Duodenal mucosa (tissue), 2 donors: ENCODE measurements around the gene LHX4.

ENCODE experiments used
- H3K27ac ChIP-seq: one replicate; pipeline ENCODE4 v1.7.0; 2013; ENCODE audit warnings: low read depth, low read length
- H3K27me3 ChIP-seq, 2 donors: one replicate each; pipeline ENCODE4 v1.7.0; 2013; ENCODE audit warnings: low read length in 2 of 2, control low read depth in 1 of 2; ENCODE audit not compliant: insufficient read depth in 2 of 2, control insufficient read depth in 1 of 2
- H3K36me3 ChIP-seq, 2 donors: one replicate each; pipeline ENCODE4 v1.7.0; 2013; ENCODE audit warnings: low read length in 2 of 2, control low read depth in 1 of 2; ENCODE audit not compliant: insufficient read depth in 2 of 2, control insufficient read depth in 1 of 2
- H3K4me1 ChIP-seq, 2 donors: one replicate each; pipeline ENCODE4 v1.7.0; 2013; ENCODE audit warnings: low read length in 2 of 2, control low read depth in 1 of 2; ENCODE audit not compliant: insufficient read depth in 2 of 2, control insufficient read depth in 1 of 2
- H3K4me3 ChIP-seq, 2 donors: one replicate each; pipeline ENCODE4 v1.7.0; 2013; ENCODE audit warnings: low read length in 2 of 2, low read depth in 1 of 2
- H3K9ac ChIP-seq, 2 donors: one replicate each; pipeline ENCODE4 v1.7.0; 2013; ENCODE audit warnings: low read length in 2 of 2, low read depth in 1 of 2
- H3K9me3 ChIP-seq, 2 donors: one replicate each; pipeline ENCODE4 v1.7.0; 2013; ENCODE audit warnings: low read length in 2 of 2, control low read depth in 1 of 2; ENCODE audit not compliant: control insufficient read depth in 1 of 2

Gene LHX4

GRCh38 chr1:180257028-180257386, 26.9 kb downstream of the LHX4 start:
- H3K9me3 ChIP-seq, result no peaks in the 10 kb centered on the region
- no peaks in the 10 kb centered on the region for H3K4me1 ChIP-seq
- H3K27ac ChIP-seq, result no peak overlapping the region
- peaks cover 7 to 39% of the 10 kb centered on the region in 2 donors for H3K27me3 ChIP-seq
- no peak overlapping the region for H3K4me3 ChIP-seq
- H3K36me3 ChIP-seq, result no peaks in the 10 kb centered on the region
- no peak overlapping the region for H3K9ac ChIP-seq

- H3K27ac ChIP-seq, result no peak overlapping the region
- H3K36me3 ChIP-seq, result no peaks in the 10 kb centered on the region
- no peaks in the 10 kb centered on the region for H3K4me1 ChIP-seq
- H3K9me3 ChIP-seq, result no peaks in the 10 kb centered on the region
- H3K27me3 ChIP-seq, result peaks cover 7 to 39% of the 10 kb centered on the region in 2 donors
- H3K4me3 ChIP-seq, result no peak overlapping the region
- H3K9ac ChIP-seq, result no peak overlapping the region
Observed at GRCh38 chr1:180257486-180257885, 27.4 kb downstream of the LHX4 start.

- Histone ChIP-seq H3K4me3 (no peak overlapping the region), H3K27ac (no peak overlapping the region), H3K4me1 (no peaks in the 10 kb centered on the region), H3K36me3 (no peaks in the 10 kb centered on the region), H3K9me3 (no peaks in the 10 kb centered on the region), H3K27me3 (peaks cover 12 to 40% of the 10 kb centered on the region in 2 donors), H3K9ac (no peak overlapping the region)
Observed at GRCh38 chr1:180258290-180258689, 28.2 kb downstream of the LHX4 start.

- H3K4me3 ChIP-seq, result no peak overlapping the region
- no peaks in the 10 kb centered on the region for H3K4me1 ChIP-seq
- H3K27ac ChIP-seq, result no peak overlapping the region
Observed at GRCh38 chr1:180258935-180259334, 28.9 kb downstream of the LHX4 start.

GRCh38 chr1:180259431-180260338, 29.6 kb downstream of the LHX4 start:
- H3K36me3 ChIP-seq, result no peaks in the 10 kb centered on the region
- no peaks in the 10 kb centered on the region for H3K9me3 ChIP-seq
- H3K27ac ChIP-seq, result no peak overlapping the region
- H3K9ac ChIP-seq, result no peak overlapping the region
- H3K27me3 ChIP-seq, result peaks cover 18 to 40% of the 10 kb centered on the region in 2 donors
- no peak overlapping the region for H3K4me3 ChIP-seq
- no peaks in the 10 kb centered on the region for H3K4me1 ChIP-seq

More at GRCh38 chr1:180258935-180259334, 28.9 kb downstream of the LHX4 start:
- Histone ChIP-seq H3K27me3 (peaks cover 12 to 40% of the 10 kb centered on the region in 2 donors), H3K9ac (no peak overlapping the region), H3K36me3 (no peaks in the 10 kb centered on the region), H3K9me3 (no peaks in the 10 kb centered on the region)

GRCh38 chr1:180260541-180260940, 30.5 kb downstream of the LHX4 start:
- Histone ChIP-seq H3K4me1 (no peaks in the 10 kb centered on the region), H3K27me3 (peaks cover 18 to 40% of the 10 kb centered on the region in 2 donors), H3K4me3 (no peak overlapping the region), H3K36me3 (no peaks in the 10 kb centered on the region), H3K27ac (no peak overlapping the region), H3K9me3 (no peaks in the 10 kb centered on the region), H3K9ac (no peak overlapping the region)

GRCh38 chr1:180261030-180261429, 31.0 kb downstream of the LHX4 start:
- Histone ChIP-seq H3K27me3 (peaks cover 18 to 40% of the 10 kb centered on the region in 2 donors), H3K27ac (no peak overlapping the region), H3K36me3 (no peaks in the 10 kb centered on the region), H3K4me1 (no peaks in the 10 kb centered on the region), H3K9me3 (no peaks in the 10 kb centered on the region), H3K4me3 (no peak overlapping the region), H3K9ac (no peak overlapping the region)

GRCh38 chr1:180261524-180262155, 31.6 kb downstream of the LHX4 start:
- no peaks in the 10 kb centered on the region for H3K9me3 ChIP-seq
- H3K27me3 ChIP-seq, result peaks cover 18 to 36% of the 10 kb centered on the region in 2 donors

GRCh38 chr1:180262628-180263488, 32.8 kb downstream of the LHX4 start:
- no peak overlapping the region for H3K9ac ChIP-seq
- no peak overlapping the region for H3K4me3 ChIP-seq
- H3K27me3 ChIP-seq, result peaks cover 18 to 32% of the 10 kb centered on the region in 2 donors
- H3K9me3 ChIP-seq, result no peaks in the 10 kb centered on the region
- H3K27ac ChIP-seq, result no peak overlapping the region
- H3K4me1 ChIP-seq, result no peaks in the 10 kb centered on the region
- H3K36me3 ChIP-seq, result no peaks in the 10 kb centered on the region

More at GRCh38 chr1:180261524-180262155, 31.6 kb downstream of the LHX4 start:
- Histone ChIP-seq H3K27ac (no peak overlapping the region), H3K4me1 (no peaks in the 10 kb centered on the region), H3K4me3 (no peak overlapping the region), H3K9ac (no peak overlapping the region), H3K36me3 (no peaks in the 10 kb centered on the region)
